ENCODE data around the gene COL6A5.

COL6A5 gene

DNA sequence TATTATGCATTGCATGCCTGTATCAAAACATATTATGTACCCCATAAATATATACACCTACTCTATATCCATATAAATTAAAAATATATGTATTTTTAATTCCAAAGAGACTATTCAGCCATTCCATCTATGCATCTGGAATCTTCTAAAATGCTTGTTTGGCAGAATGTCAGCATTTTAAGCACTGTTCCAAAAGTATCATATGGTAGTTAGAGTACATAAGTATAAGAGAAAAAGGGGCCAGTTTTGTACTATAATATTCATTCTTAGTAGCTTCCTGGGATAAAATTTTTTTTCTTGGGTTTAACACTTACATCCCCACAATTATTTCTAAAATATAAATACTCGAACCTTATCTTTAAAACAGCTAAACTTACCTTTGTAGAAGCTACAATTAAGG lies 111.1 kb downstream of the COL6A5 start:
- no peak for DNase-seq

GRCh38 chr3:130457671-130458070 lies 112.2 kb downstream of the COL6A5 start:
- DNase-seq: no peak

DNA sequence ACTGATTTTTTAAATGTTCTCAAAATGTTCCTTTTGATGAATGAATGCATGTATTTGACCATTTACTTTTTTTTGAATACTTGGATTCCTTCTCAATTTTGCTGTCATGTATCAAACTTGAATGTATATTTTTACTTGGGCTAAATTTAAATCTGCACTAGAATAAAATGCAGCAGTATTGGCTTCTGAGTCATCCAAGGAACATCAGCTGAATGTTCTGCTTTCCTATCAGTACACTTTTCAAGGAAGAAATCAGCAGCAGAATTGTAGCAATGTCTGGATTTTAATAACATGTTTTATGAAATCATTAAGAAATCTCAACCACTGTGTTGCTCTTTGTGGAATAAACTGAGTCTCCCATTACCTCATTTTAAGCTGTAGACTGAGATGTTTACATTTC lies 114.5 kb downstream of the COL6A5 start:
- no peak for DNase-seq

DNA sequence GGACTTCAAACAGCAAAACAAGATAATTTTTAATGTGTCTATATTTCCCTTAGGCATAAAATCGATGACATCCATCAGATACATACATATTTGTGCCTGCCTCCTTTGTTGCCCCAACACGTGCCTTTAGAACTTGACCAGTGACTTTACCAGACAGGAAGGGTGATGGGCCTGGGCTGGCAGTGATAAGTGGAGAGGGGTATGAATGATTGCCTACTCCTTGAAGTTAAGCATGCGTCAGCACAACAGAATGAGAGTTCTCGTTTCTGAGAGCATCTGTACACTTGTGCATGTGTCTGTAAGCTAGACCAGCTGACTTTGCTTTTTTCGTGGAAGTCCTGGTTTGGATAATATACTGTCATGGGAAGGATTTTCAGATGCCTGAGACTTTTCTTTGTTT lies 116.6 kb downstream of the COL6A5 start:
- DNase-seq: no peak

DNA sequence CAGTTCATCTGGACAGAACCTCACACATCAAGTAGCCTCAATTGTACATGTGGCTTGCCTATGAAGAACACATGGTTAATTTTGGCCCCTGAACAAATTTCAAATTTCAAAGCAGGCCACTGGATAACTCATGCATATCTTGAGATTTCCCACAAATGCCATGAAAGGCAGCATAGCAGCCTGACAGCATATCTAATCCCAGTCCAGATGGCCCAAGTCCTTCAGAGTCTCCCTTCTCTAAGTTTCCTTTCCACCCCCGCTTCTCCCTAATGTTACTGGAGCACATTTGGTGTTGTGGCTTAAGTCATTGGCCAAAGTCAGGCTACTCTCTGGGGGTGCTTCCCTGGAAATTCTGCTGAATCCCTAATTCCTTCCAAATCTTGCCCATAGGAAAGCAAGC lies 117.7 kb downstream of the COL6A5 start:
- no peak for DNase-seq

GRCh38 chr3:130465521-130465920 lies 120.0 kb downstream of the COL6A5 start:
- no peak for DNase-seq

GRCh38 chr3:130468311-130468710 lies 122.8 kb downstream of the COL6A5 start:
- no peak for DNase-seq

DNA sequence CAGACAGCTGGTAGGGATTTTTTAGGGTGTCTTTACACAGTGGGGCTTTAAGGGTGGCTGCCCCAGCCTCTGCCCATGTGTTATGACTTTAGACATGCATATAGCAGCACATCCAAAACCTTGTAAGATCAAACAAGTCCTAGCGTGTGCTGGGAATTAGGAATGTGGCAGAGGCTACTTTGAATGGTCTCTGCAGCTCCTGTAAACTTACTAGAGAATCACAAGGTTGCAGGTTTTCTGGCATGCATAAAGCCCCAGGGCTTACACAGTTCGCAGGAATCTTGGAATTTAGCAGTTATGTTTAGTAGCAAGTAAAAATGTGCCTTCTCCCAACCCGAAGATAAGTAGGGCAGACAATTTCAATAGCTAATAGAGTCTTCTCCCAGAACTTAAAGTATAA lies 124.7 kb downstream of the COL6A5 start:
- no peak for DNase-seq

DNA sequence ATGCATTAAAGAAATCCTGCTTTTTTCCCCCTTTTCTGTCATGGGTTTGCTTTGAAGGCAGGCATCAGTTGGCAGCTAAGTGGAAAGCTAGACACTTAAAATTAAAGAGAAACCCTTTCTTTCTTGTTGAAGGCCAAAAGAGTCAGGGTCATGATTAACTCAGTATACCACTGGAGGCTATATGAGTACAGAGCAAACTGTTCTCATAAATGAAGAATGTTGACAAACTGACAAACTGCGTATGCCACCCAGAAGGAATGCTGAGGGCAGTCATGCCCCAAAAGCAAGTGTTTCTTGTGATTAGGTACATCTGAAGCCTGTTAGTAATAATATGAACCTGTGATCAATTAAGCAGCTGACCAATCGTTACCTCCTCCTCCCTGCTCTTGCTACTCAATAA lies 127.9 kb downstream of the COL6A5 start:
- DNase-seq: no peak

DNA sequence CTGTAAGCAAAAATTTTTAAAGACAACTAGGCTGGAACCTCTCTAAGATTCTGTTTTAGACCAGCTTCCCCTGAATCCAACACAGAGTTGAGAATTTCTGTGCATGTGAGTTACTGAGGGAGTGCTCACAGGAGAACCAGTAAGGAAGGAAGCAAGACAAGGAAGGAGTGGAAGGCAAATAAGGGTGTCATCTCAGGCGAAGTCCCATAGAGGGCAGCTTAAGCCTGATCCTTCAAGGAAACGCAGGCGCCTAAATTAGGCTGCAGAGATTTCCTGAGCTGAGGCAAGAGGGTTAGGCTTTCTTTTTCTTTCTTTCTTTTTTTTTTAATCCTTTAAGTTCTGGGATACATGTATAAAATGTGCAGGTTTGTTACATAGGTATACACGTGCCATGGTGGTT lies 135.3 kb downstream of the COL6A5 start:
- DNase-seq: peak; percentile 17

DNA sequence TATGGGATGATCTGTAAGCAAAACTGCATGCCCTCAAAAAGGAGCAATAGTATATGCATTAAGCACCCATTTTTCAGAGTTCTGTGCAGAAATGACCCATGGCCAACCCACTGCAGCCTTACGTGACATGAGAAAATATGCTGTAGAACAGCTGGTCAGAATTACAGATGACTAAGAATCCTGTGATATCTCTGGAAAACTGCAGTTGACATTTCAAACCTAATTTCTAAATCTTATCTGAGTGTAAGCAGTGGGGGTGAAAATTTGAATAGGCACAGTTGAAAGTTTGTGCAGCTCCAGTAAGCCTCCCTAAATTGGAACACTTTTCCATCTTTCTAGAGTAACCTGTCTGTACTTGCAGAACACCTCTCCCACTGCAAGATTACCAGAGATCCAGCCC lies 142.8 kb downstream of the COL6A5 start:
- no peak for DNase-seq

- no peak for DNase-seq
Measured at GRCh38 chr3:130488769-130489450, 143.4 kb downstream of the COL6A5 start.

- DNase-seq: no peak
Measured at GRCh38 chr3:130490241-130490640, 144.8 kb downstream of the COL6A5 start.

DNA sequence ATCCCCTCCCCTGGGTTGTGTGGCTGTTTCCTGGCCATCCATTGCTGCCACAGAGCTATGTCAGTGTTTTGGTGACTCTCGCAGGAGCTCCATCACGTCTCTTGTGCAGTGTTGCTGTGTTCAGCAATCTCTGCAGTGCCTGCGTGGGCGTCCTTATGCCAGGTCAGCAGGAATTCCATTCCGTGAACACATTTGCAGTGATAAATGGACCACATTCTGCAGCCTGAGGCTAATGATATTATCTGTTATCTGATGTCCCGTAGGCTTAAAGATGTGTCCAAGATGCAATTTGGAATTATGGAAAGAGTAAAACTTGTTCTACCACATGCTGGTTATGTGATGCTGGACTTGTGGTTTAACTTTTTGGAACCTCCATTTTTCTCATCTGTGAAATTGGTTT lies 146.0 kb downstream of the COL6A5 start:
- no peak for DNase-seq

GRCh38 chr3:130504701-130505100 lies 159.2 kb downstream of the COL6A5 start:
- no peak for DNase-seq

GRCh38 chr3:130506031-130506430 lies 160.6 kb downstream of the COL6A5 start:
- DNase-seq: no peak

DNA sequence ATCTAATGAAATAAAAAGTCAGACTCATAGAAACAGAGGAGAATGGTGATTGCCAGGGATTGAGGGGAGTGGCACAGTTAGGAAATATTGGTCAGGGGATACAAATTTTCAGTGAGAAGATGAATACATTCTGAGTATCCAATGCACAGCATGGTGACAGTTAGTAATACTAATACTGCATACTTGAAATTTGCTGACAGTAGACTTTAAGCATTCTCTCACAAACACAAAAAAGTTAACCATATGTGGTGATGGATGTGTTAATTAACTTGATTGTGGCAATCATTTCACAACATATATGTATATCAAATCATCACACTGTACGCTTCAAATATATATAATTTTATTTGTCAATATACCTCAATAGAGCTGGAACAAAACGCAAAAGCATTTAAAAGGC lies 162.3 kb downstream of the COL6A5 start:
- no peak for DNase-seq

DNA sequence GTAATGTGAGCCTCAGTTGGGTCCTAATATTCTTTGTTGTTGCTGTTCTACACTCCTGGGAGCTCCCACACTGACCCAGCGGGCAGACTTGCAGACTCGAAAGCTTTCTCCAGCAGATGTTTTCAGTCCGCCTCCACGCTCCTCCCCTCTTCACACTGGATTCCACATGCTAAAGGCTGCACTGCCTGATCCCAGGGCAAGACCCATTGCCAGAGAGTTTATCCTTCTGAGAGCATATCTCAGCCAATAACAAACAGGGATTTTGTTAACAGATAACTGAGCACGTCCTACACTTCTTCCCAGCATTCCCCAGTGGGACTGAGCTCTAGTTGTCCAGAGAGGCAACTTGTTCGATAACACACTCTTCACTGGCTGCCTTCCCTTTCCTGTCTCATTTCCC lies 163.5 kb downstream of the COL6A5 start:
- no peak for DNase-seq

DNA sequence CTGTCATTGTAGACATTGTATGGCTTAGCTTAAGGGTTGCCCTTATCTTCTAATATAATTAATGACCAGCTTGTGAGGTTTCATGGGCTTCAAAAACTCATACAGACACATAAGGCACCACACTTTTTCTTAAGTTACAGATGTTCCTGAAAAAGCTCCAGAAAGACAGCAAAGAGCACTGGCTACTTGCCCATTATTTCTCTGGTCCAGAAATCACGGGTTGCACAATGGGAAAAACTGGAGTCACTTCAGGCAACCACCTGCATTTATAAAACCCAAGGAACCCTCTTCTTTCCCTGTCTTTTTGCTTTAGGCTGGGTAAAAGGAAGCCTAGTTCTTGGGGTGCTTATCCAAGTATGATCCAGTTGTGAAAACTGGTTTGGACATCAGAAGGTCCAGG lies 169.2 kb downstream of the COL6A5 start:
- DNase-seq: no peak

DNA sequence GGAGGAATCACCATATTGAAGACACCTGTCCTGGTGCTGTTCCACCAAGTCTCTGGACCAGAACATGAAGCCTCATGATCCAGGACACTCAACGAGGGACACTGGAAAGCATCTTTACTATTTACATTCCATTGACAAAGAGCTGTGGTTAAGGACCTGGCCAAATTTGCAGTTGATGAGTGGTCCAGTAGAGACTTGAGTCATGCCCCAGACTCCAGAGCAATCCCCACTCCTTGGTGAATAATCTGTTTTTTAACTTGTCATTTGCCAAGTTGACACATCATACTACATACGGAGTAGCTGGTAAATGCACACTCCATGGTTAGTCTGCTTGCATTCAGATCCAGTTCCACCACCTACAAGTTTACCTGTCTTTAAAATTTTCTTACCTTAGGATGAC lies 170.3 kb downstream of the COL6A5 start:
- no peak for DNase-seq

- no peak for DNase-seq
Measured at GRCh38 chr3:130516645-130517512, 171.4 kb downstream of the COL6A5 start, which contains the start of gene COL6A6. COL6A6 (plus strand) TSS chr3:130517177; CDS start chr3:130560365, 43,188 bp downstream.

DNA sequence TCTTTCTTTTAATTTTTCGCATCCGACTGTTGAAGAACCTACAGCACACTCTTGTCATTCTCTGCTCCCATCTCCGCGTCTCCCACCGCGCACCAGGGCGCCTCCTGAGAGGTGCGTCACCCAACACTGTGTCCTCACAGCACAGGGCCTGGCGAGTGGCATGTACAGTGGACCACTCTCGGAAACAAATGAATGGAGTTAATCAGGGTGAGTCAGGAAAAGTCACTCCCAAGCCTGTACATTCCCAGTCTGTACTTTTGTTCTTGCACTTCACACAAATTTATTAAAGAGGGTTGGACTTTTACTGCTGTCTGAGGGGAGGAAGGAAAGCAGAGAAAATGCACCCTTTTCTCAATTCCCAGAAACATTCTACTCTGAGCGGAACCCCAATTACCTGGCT lies 172.1 kb downstream of the COL6A5 start:
- no peak for DNase-seq

DNA sequence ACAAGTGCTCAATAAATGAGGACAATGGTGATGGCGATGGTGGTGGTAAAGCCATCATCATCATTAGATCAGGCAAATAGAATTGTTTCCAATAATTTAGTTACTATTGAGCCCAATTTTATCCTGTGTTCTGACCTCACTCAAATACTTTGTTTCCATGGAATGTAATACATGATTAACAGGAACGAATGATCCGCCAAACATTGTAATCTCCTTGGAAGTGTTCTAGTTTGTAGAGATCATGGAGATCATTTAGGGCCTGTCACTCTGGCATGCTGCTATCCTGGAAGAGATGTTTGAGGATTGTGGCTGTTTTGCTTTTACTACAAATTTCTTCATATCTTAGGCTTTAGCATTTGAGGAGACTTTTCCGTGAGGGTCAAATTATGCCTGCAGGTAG lies 174.3 kb downstream of the COL6A5 start:
- no peak for DNase-seq

- no peak for DNase-seq
Measured at GRCh38 chr3:130522399-130522798, 176.9 kb downstream of the COL6A5 start.
